Activated effector memory CD4-positive, alpha-beta T cell treated with anti-CD3 and anti-CD28 coated beads, Interleukin-2, amount 50 U/mL, for 16 hours (primary cell): ENCODE data around the gene PPM1G.

Experiments
- DNase-seq: peaks from one replicate; pipeline ENCODE4 v3.0.0-alpha.2; 2020

PPM1G gene

GRCh38 chr2:27412419-27413152 is 3.2 kb upstream of the PPM1G start:
- no peak for DNase-seq

- DNase-seq: no peak
Measured at GRCh38 chr2:27408601-27409320, 630 bp downstream of the PPM1G start.

DNA sequence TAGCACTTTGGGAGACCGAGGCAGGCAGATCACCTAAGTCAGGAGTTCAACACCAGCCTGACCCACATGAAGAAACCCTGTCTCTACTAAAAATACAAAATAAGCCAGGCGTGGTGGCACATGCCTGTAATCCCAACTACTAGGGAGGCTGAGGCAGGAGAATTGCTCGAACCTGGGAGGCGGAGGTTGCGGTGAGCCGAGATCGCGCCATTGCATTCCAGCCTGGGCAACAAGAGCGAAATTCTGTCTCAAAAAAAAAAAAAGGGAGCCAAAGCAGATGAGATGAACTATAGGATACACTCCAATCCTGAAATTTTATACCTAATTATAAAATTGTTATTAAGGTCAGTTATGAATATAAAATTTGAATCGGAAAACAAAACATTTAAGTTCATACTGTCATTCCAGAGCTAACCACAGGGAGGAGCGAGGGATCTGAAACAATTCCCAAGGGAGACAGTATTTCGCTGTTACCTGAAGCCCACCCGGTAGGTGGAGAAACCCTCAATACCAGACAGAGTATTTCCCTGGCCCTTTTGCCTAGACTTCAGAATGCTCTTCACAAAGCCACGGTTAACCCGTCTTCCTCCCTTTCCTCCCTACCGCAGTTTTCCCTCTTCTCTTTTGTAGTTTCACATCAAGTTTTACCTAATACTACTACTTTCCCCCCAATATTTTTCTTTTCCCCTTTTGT is 1.4 kb downstream of the PPM1G start:
- DNase-seq: no peak

DNA sequence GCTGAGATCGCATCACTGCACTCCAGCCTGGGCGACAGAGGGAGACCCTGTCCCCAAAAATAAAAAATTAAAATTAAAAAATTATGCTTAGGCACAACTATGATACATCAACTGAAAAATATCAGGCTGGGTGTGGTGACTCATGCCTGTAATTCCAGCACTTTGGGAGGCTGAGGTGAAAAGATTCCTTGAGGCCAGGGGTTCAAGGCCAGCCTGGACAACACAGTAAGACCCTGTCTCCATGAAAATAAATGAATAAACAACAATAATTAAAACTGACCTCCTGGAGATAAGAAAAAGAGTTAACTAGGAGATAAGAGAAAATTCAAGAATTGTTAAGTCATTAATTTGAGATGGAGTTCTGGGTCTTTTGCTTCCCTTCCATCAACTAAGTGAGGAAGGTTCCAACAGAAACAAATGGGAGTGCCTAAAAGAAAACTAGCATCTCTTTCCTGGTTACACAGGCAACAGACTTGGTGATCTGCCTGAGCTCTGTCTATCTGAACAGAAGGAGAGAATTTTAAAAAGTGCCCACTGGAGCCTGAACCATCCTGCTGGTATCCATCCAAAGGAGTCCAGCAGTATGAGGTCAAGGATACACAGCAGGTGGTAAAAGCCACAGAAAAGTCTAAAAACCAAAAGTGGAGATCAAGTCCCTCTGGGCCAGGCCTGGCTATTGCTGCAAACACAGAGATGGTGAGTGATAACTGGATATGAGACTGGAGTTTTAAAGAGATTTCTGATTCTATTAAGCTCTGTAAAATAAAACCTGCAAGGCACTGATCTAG is 8.8 kb downstream of the PPM1G start:
- DNase-seq: no peak

- no peak for DNase-seq
Measured at GRCh38 chr2:27398962-27399361, 10.4 kb downstream of the PPM1G start.

DNA sequence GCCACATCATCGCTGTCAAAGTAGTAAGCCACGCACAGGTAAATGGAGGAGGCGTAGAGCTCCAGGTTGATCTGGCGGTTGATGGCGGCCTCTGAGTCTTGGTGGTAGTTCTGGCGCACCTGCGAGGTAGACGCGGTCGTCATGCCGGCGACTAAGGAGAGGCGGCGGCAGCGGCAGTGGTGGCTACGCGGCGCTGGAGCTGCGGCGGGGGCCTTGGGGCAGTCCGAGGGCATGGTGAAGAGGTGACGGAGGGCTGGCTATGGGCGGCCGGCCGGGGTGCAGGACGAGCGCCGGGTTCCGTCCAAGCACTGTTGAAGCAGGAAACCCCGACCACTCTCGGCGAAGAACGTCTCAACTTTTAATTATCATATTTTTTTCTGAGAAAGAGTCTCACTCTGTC is 16.2 kb downstream of the PPM1G start:
- no peak for DNase-seq

- no peak for DNase-seq
Measured at GRCh38 chr2:27390822-27391679, 18.3 kb downstream of the PPM1G start.

DNA sequence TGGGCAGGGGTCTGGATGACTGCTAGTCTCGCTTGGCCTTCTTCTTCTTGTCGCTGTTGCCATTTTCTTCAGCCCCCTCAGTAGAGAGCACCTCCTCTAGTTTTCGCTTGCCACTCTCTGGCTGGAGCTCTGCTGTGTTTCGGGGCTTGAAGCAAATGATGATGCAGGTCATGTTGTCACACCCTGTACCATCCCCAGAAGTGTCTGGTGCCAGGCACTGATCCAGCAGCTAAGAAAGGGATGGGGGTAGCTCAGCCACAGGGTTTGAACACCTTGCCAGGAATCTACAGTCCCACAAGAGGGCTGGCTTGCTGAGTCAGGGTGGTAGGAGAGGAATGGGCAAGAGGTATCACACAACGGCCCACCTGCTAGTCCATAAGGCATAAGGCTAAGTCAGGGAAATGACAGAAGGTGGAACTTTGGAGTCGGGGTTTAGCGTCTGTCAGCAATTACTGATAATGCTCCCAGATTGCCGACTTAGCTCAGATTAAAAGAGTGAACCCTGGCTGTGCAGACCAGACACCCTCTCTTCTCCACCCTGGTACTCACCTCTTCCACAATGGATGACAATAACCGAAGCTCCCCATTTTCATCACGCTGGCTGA is 27.7 kb downstream of the PPM1G start:
- DNase-seq: no peak

GRCh38 chr2:27380626-27381545 is 28.5 kb downstream of the PPM1G start, which contains the start of gene ZNF513:
Gene ZNF513 (minus strand): TSS chr2:27380734. CDS start chr2:27380526, 208 bp downstream.
- DNase-seq: peak; percentile 95

GRCh38 chr2:27379836-27380625 is 29.4 kb downstream of the PPM1G start:
- peak; percentile 66 for DNase-seq

DNA sequence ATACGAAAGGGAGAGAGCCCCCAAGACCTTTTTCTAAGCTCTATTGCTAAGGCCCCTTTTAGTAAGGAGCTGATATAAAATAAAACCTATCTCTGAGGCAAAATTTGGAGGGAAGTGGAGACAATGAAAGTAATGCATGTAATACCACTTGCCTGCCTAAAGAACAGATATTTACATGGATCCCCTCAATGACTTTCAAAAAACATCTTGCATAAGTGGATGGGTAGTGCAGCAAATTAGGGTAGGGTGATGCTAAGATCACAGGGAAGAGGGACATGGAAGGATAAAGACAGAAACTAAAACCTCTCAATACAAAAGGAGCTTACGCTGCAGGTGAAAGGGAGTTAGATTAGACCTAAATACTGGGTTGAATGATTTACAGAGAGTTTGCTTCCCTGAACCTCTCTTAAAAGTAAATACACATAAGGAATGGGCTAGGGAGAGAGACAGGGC is 30.0 kb downstream of the PPM1G start:
- no peak for DNase-seq

DNA sequence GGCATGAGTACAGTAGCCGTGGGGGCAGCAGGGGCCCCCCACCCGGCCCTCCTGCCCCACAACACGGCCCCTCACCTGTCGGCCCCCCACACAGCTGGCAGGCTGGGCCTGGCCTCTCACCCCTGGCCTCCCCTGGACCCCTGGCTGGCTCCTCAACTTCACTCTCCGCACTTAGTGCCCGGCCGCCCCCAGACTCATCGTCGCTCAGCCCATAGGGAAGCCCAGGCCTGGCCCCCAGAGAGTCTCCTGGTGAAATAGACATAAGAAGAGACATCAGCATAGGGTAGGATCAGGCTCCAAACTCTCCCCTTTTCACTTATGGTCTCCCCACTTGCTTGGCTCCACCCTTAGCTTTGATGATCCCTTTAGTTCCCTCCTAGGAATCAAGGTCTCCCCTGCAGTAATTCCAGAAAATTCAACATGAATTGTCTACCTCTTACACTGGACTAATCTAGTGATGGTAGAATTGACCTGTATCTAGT is 30.5 kb downstream of the PPM1G start:
- DNase-seq: no peak

DNA sequence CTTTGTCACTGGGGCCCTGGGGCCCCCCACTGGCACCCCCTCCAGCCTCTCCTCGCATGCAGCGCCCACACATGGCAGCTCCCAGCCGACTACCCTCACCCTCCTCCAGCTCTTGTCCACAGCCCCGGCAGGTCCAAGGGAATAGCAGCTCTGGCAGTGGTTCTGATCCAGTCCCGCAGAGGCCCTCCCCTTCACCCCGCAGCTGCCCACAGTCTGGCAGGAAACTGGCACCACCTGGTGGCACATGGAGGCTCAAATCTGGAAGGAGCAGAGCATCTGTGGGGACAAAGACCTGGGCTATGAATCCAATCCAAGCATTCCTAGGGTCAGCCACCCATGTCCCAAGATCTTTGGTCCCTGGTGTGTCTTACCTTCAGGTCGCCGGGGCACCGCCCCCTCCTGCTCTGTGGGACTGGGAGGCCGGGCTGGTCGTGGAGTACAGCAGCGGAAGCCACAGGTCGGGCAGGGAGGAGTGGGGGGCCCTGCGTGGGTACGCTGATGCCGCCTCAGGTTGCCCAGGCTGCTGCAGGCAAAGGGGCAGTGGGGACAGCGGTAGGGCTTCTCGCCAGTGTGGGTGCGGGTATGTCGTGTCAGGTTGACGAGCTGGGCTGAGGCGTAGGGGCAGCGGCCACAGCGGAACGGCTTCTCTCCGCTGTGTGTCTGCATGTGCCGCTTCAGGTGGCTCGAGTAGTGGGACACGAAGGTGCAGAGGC is 31.1 kb downstream of the PPM1G start:
- DNase-seq: no peak

DNA sequence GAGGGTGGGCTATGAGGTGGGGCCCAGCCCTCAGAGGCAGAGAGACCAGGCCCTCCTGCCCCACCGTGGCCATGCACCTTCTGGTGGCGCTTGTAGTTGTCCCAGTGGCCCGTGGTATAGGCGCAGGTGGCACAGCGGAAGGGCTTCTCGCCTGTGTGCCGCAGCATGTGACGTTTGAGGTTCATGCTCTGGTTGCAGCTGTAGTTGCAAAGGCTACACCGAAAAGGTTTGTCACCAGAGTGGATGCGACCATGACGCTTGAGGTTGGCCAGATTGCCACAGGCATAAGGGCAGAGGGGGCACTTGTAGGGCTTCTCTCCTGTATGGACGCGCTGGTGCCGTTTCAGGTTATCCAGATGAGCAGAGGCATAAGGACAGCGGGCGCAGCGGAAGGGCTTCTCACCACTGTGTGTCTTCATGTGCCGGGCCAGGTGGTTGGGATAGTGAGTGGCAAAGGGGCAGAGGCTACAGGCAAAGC is 31.7 kb downstream of the PPM1G start:
- DNase-seq: no peak

DNA sequence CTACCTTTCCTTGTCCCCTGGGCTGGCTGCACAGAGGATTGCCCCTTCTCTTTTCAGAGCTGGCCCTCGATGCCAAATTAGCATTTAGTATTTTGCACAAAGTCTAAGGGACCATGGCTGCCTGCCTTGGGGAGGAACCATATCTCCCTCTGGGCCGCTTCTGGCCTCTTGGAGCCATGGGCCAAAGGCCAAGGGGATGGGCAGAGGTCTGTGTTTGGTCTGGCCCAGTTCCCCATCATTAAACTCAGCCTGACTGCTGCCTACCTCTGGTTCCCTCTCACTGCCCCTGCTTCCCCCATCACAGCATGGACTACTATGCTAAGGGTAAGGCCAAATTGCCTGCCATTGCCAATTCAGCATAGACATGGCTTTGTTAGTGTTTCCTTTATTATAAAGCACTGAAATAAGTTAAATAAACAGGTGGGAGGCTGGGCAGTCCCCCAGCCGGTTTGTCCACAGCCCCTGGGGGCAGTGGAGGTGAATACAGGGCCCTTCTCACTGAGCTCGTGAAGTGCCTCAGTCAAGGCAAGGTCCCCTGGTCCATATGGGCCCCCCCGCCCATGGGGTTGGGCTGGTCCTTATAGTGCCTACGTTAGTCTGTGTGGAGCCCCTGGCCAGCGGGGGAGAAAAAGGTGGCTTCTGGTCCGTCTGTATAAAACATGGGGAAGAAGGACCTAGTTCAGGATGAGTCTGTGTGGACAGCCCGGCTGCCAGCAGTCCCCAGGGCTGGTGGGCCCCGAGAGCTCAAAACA is 32.3 kb downstream of the PPM1G start:
- DNase-seq: no peak

GRCh38 chr2:27376151-27376865 is 33.1 kb downstream of the PPM1G start:
- DNase-seq: no peak

- no peak for DNase-seq
Measured at GRCh38 chr2:27375513-27376099, 33.8 kb downstream of the PPM1G start.
